NT2/D1 (cell line): ENCODE data around the gene ITCH.
"Not testable (repeated sequence)": the region's sequence is repeated elsewhere in the genome, so short reads cannot be mapped to it uniquely, and the experiment has no call there.

Source experiments
- DNase-seq: peaks from one replicate; pipeline ENCODE4 v3.0.0-alpha.2; 2011; ENCODE audit warnings: low read depth, low spot score
- H3K27me3 ChIP-seq: 2 replicates; pipeline ENCODE4 v1.6.0; 2011; ENCODE audit warnings: mild to moderate bottlenecking; ENCODE audit not compliant: insufficient read length, insufficient read depth
- H3K36me3 ChIP-seq: 2 replicates; pipeline ENCODE4 v1.6.1; 2011; ENCODE audit warnings: mild to moderate bottlenecking, low read length, mixed read lengths; ENCODE audit not compliant: insufficient read depth, insufficient read length
- H3K4me1 ChIP-seq: 2 replicates; pipeline ENCODE4 v1.5.1; 2011; ENCODE audit not compliant: insufficient read depth, insufficient read length
- H3K4me3 ChIP-seq: 2 replicates; pipeline ENCODE4 v1.5.1; 2011; ENCODE audit warnings: low read depth; ENCODE audit not compliant: insufficient read length
- H3K9ac ChIP-seq: 2 replicates; pipeline ENCODE4 v1.6.0; 2011; ENCODE audit warnings: low read depth; ENCODE audit not compliant: insufficient read length
- H3K9me3 ChIP-seq: 2 replicates; pipeline ENCODE4 v1.5.1; 2011; ENCODE audit warnings: mild to moderate bottlenecking, low read length; ENCODE audit not compliant: insufficient read depth
- SUZ12 ChIP-seq: IDR thresholded peaks from 2 replicates; pipeline ENCODE4 v1.6.1; 2011; ENCODE audit not compliant: insufficient read length, insufficient read depth; ENCODE audit errors: extremely low read depth
- YY1 ChIP-seq: IDR thresholded peaks from 2 replicates; pipeline ENCODE4 v1.6.1; 2011; ENCODE audit not compliant: insufficient read length, insufficient read depth
- ZNF274 ChIP-seq: IDR thresholded peaks from 2 replicates; pipeline ENCODE4 v1.6.1; 2011; ENCODE audit warnings: mild to moderate bottlenecking, low read depth, low read length

Gene ITCH

DNA sequence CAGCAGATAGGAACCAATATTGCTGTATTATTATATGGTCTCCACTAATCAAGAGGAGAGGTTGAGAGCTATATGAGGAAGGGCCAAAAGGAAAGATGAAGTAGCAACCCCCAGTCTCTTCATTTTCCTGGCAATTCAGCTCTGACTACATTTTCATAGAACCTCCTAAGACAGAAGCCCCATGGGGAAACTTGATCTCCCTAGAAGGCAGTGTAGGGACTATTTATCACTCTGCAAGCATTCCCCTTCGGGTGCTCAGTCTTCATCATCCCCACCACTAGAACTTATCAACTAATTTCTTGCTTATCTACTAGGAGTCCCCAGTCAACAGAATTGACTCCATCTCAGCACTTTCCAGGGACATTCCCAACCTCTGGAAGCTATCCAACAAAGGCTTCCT is 25.5 kb upstream of the ITCH start:
- H3K27me3 ChIP-seq = no peaks in the 10 kb centered on the region
- H3K9ac ChIP-seq = no peak overlapping the region
- H3K4me3 ChIP-seq = no peak overlapping the region
- no peak for DNase-seq
- no peaks in the 10 kb centered on the region for H3K4me1 ChIP-seq
- H3K36me3 ChIP-seq = no peaks in the 10 kb centered on the region
- H3K9me3 ChIP-seq = peaks cover 2% of the 10 kb centered on the region; the same call in 1 of the 2 replicates
- TF ChIP-seq YY1 = no peak
- TF ChIP-seq ZNF274 = no peak
- TF ChIP-seq SUZ12 = no peak

DNA sequence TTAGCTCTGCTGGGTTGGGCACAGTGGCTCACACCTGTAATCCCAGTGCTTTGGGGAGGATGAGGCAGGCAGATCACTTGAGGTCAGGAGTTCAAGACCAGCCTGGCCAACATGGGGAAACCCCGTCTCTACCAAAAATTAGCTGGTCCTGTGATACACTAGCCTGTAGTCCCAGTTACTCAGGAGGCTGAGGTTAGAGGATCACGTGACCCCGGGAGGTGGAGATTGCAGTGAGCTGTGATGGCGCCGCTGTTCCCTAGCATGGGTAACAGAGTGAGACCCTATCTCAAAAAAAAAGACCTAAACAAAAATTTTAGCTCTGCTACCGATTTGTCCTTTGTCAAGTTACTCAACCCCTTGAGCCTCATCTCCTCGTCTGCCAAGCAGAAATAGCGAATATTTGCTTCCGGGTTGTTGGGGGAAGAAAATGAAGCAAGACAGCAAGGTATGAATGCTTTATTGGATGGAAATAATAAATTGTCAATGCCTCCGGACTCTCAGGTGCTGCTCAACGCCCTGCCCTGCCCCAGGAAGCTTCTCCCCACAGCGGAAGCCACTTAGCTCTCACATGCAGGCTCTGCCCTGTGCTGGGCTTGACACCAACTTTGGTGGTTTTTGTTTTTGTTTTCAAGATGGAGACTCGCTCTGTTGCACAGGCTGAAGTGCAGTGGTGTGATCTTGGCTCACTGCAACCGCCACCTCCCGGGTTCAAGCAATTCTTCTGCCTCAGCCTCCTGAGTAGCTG is 24.9 kb upstream of the ITCH start:
- H3K9me3 ChIP-seq = no peaks in the 10 kb centered on the region
- no peak overlapping the region for H3K4me3 ChIP-seq
- no peak overlapping the region for H3K9ac ChIP-seq
- TF ChIP-seq SUZ12 (no peak), YY1 (no peak), ZNF274 (no peak)
- no peak for DNase-seq
- no peaks in the 10 kb centered on the region for H3K27me3 ChIP-seq
- no peaks in the 10 kb centered on the region for H3K4me1 ChIP-seq
- H3K36me3 ChIP-seq = no peaks in the 10 kb centered on the region

DNA sequence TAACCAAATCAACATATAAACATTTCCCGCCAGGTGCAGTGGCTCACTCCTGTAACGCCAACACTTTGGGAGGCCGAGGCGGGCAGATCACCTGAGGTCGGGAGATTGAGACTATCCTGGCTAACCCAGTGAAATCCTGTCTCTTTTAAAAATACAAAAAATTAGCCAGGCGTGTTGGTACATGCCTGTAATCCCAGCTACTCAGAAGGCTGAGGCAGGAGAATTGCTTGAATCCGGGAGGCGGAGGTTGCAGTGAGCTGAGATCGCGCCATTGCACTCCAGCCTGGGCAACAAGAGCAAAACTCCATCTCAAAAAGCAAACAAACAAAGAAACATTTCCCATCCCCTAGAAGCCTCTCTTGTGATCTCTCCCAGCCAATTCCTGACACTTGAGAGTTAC is 22.3 kb upstream of the ITCH start:
- not testable (repeated sequence) for DNase-seq, H3K9ac ChIP-seq, H3K27me3 ChIP-seq, H3K9me3 ChIP-seq, H3K36me3 ChIP-seq, H3K4me3 ChIP-seq, H3K4me1 ChIP-seq

DNA sequence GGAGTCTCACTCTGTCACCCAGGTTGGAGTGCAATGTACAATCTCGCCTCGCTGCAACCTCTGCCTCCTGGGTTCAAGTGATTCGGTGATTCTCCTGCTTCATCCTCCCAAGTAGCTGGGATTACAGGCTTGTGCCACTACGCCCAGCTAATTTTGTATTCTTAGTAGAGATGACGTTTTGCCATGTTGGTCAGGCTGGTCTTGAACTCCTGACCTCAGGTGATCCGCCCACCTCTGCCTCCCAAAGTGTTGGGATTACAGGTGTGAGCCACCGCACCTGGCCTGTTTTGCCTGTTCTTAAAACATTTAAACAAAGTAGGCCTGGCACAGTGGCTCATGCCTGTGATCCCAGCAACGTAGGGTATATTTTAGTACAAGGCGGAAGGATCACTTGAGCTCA is 21.9 kb upstream of the ITCH start:
- not testable (repeated sequence) for DNase-seq

GRCh38 chr20:34343458-34344211 is 19.4 kb upstream of the ITCH start:
- H3K9me3 ChIP-seq = no peaks in the 10 kb centered on the region
- TF ChIP-seq YY1 = no peak
- no peak for TF ChIP-seq SUZ12
- no peak for TF ChIP-seq ZNF274
- H3K4me3 ChIP-seq = no peak overlapping the region
- H3K4me1 ChIP-seq = peaks cover 2% of the 10 kb centered on the region
- H3K9ac ChIP-seq = no peak overlapping the region
- no peak for DNase-seq
- H3K27me3 ChIP-seq = no peaks in the 10 kb centered on the region
- no peaks in the 10 kb centered on the region for H3K36me3 ChIP-seq

More for the DNA sequence above, 21.9 kb upstream of the ITCH start:
- not testable (repeated sequence) for H3K9me3 ChIP-seq, H3K4me1 ChIP-seq, H3K4me3 ChIP-seq, H3K36me3 ChIP-seq, H3K9ac ChIP-seq, H3K27me3 ChIP-seq

DNA sequence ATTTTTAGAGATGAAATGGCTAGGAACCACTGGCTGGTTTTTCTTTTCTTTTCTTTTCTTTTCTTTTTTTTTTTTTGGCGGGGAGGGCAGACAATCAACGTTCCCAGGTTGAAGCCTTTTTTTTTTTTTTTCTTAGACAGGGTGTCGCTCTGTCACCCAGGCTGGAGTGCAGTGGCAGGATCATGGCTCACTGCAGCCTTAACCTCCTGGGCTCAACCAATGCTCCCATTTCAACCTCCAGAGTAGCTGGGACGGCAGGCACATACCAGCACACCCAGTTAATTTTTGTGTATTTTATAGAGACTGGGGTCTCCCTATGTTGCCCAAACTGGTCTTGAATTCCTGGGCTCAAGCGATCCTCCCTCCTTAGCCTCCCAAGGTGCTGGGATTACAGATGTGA is 18.8 kb upstream of the ITCH start:
- Histone ChIP-seq H3K36me3 (no peaks in the 10 kb centered on the region), H3K4me1 (peaks cover 2% of the 10 kb centered on the region), H3K4me3 (no peak overlapping the region), H3K27me3 (no peaks in the 10 kb centered on the region), H3K9me3 (no peaks in the 10 kb centered on the region), H3K9ac (no peak overlapping the region)
- no peak for TF ChIP-seq YY1
- TF ChIP-seq ZNF274 = no peak
- TF ChIP-seq SUZ12 = no peak
- DNase-seq = no peak

DNA sequence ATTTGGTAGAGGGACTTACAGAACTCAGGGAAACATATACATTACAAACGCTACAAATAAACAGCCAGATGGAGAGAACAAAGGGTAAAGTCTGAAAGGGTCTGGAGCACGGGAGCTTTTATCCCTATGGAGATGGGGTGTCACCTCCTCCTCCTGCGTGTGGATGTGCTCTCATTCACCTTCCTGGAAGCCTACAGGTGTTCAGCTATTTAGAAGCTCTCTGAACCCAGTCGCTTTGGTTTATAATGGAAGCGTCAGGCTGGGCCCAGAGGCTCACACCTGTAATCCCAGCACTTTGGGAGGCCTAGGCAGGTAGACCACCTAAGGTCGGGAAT is 17.7 kb upstream of the ITCH start:
- H3K4me3 ChIP-seq = no peak overlapping the region
- DNase-seq = no peak
- TF ChIP-seq SUZ12 (no peak), ZNF274 (no peak), YY1 (no peak)
- no peaks in the 10 kb centered on the region for H3K36me3 ChIP-seq
- H3K9me3 ChIP-seq = no peaks in the 10 kb centered on the region
- H3K9ac ChIP-seq = no peak overlapping the region
- H3K4me1 ChIP-seq = peaks cover 2% of the 10 kb centered on the region
- no peaks in the 10 kb centered on the region for H3K27me3 ChIP-seq

DNA sequence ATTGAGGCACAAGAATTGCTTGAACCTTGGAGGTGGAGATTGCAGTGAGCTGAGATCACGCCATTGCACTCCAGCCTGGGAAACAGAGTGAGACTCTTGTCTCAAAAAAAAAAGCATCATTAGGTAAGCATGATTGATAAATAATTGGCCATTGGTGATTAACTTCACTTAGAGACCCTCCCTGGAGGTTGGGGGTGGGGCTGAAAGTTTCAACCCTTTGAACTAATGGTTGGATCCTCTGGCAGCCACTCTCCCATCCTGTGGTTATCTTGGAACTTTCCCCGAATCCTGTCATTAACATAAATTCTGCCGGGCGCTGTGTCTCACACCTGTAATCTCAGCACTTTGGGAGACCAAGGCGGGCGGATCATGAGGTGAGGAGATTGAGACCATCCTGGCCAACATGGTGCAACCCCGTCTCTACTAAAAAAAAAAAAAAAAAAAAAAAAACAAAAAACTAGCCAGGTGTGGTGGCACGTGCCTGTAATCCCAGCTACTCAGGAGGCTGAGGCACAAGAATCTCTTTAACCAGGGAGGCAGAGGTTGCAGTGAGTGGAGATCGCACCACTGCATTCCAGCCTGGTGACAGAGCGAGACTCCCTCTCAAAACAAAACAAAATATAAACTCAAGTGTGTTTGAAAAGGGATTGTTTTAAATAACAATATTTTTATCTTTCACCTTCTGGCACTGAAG is 17.1 kb upstream of the ITCH start:
- not testable (repeated sequence) for H3K9me3 ChIP-seq, H3K36me3 ChIP-seq, H3K4me3 ChIP-seq, H3K27me3 ChIP-seq, H3K9ac ChIP-seq, DNase-seq, H3K4me1 ChIP-seq

DNA sequence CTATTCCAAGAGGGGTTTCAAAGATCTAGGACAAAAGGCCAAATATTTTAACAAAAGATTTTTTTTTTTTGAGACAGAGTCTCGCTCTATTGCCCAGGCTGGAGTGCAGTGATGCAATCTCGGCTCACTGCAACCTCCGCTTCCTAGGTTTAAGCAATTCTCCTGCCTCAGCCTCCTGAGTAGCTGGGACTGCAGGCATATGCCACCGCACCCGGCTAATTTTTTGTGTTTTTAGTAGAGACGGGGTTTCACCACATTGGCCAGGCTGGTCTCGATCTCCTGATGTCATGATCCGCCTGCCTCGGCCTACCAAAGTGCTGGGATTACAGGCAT is 16.6 kb upstream of the ITCH start:
- H3K36me3 ChIP-seq, H3K4me3 ChIP-seq, H3K9me3 ChIP-seq, DNase-seq, H3K27me3 ChIP-seq, H3K4me1 ChIP-seq, H3K9ac ChIP-seq: not testable (repeated sequence)
